Transverse colon (tissue), 4 donors: ENCODE data around the gene SNRPA1. TPM values are rescaled to one million over a fixed set of nuclear protein-coding genes. Genes with fewer than 3 reads are reported as not detected.

Experiments used
- DNase-seq: peaks from one replicate; pipeline ENCODE4 v3.0.0-alpha.2; 2019
- H3K27ac ChIP-seq, 4 donors: fragments of 200-600 bp; sonication (generic); 2 replicates each; pipeline ENCODE4 v1.5.1; 2016 to 2018; ENCODE audit warnings: inconsistent platforms in 4 of 4
- H3K27me3 ChIP-seq: fragments of 200-600 bp; sonication (generic); 2 replicates; pipeline ENCODE4 v1.5.1; 2017; ENCODE audit warnings: inconsistent platforms
- H3K36me3 ChIP-seq, 4 donors: fragments of 200-600 bp; sonication (generic); 2 replicates each; pipeline ENCODE4 v1.5.1; 2017 to 2019; ENCODE audit warnings: inconsistent platforms in 4 of 4
- H3K4me1 ChIP-seq, 4 donors: fragments of 200-600 bp; sonication (generic); 2 replicates each; pipeline ENCODE4 v1.5.1; 2017 to 2020; ENCODE audit warnings: inconsistent platforms in 4 of 4
- H3K4me3 ChIP-seq, 4 donors: fragments of 200-600 bp; sonication (generic); 1 replicate in 1 of 4; 2 replicates in 3 of 4; pipeline versions ENCODE4 v1.5.1 to v1.6.1; 2017 to 2019; ENCODE audit warnings: inconsistent platforms in 4 of 4
- H3K9me3 ChIP-seq, 2 donors: fragments of 200-600 bp; sonication (generic); 2 replicates each; pipeline ENCODE4 v1.5.1; 2017 to 2019; ENCODE audit warnings: inconsistent platforms in 2 of 2
- EP300 ChIP-seq: sonication (generic); formaldehyde crosslinking; IDR thresholded peaks from one replicate; pipeline ENCODE4 v1.6.1; 2017; ENCODE audit warnings: antibody characterized with exemption, low read depth
- POLR2A ChIP-seq: fragments of 450-650 bp; IDR thresholded peaks from one replicate; pipeline ENCODE4 v1.6.1; 2016; ENCODE audit warnings: antibody characterized with exemption, mild to moderate bottlenecking, moderate library complexity
- POLR2AphosphoS5 ChIP-seq, 3 donors: sonication (generic); formaldehyde crosslinking; IDR thresholded peaks; one replicate each; pipeline ENCODE4 v1.6.1; 2016; ENCODE audit warnings: antibody characterized with exemption in 3 of 3
- WGBS, 2 donors: methylation state at CpG; one replicate each; pipeline ENCODE4 v1.1.5; 2018; ENCODE audit warnings: low coverage in 1 of 2; 5-methylcytosine and 5-hydroxymethylcytosine counted together
- in situ Hi-C, 4 donors: fragments of 200-750 bp; cut with MboI; loops; one replicate each; pipeline versions ENCODE4 v1.15.0 to v1.15.1; 2017; ENCODE audit warnings: low sequenced_read_pairs in 3 of 4, low pct_ligation_motif_present in 1 of 4, low pct_unique_long_range_greater_than_20kb in 1 of 4
- intact Hi-C: fragments of 100-400 bp; cut with DNase I; formaldehyde crosslinking; loops from one replicate; pipeline ENCODE4 v1.15.1; 2023; ENCODE audit warnings: low total_unique reads
- total RNA-seq, 4 donors: library from RNA; depleted of rRNA; stranded (reverse); fragments of >200 nt; gene quantifications; one replicate each; pipeline ENCODE4 v1.1.0, GENCODE V29; 2016
- TF ChIP-seq, protein P1 (sequence below), 5 experiments: fragments of 200-600 bp in 3 of 5; fragments of 450-650 bp in 2 of 5; sonication (generic) in 3 of 5; IDR thresholded peaks; 1 replicate in 2 of 5; 2 replicates in 3 of 5; pipeline ENCODE4 v1.5.1; 2016 to 2017; ENCODE audit warnings: antibody characterized with exemption in 5 of 5, inconsistent platforms in 3 of 5, mild to moderate bottlenecking in 2 of 5, moderate library complexity in 1 of 5

SNRPA1 gene
- total RNA-seq, 4 donors from 2014 or later = 7.8 to 54.0 (median 25.8) TPM

GRCh38 chr15:101233651-101234280, 61.3 kb downstream of the SNRPA1 start:
- intact Hi-C loops = no loop called here
- 88 to 97% methylated on average over 5 of the region's 5 CpGs for WGBS, 2 donors
- Histone ChIP-seq H3K36me3 (peaks cover 0 to 12% (median 6%) of the 10 kb centered on the region in 4 donors), H3K4me3 (no peak overlapping the region), H3K4me1 (peaks cover 0 to 10% (median 0%) of the 10 kb centered on the region in 4 donors), H3K27me3 (no peaks in the 10 kb centered on the region), H3K9me3 (peaks cover 0 to 5% of the 10 kb centered on the region in 2 donors), H3K27ac (no peak overlapping the region)
- in situ Hi-C loops = no loop called here
- DNase-seq = no peak
- TF ChIP-seq EP300 (no peak), POLR2AphosphoS5 (IDR thresholded peaks at IDR 0.05) (no peak)

DNA sequence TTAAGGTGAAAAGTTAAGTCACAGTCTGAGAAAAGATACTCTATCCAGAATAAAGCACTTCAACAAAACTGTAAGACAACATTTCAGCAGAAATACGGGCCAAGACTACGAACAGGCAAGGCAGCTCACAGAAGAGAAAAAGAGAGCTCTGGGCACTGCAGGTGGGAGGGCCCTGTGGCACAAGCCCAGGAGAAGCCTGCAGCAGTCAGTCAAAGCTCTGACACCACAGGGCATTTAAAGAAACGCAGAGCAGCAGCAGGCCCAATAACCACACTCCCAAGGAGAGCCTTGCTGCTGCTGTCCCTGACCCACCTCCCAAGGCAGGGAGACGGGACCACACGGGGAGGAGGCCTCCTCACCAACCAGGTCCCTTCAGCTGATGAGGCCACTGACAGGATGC, 62.4 kb downstream of the SNRPA1 start:
- no peak overlapping the region for H3K27ac ChIP-seq
- peaks cover 8 to 11% of the 10 kb centered on the region in 2 donors for H3K9me3 ChIP-seq
- in situ Hi-C loops = no loop called here
- WGBS, 2 donors = 63 to 73% methylated on average over 2 to 5 of the region's 5 CpGs
- TF ChIP-seq POLR2A (no peak), EP300 (no peak)
- TF ChIP-seq, protein P1, sequence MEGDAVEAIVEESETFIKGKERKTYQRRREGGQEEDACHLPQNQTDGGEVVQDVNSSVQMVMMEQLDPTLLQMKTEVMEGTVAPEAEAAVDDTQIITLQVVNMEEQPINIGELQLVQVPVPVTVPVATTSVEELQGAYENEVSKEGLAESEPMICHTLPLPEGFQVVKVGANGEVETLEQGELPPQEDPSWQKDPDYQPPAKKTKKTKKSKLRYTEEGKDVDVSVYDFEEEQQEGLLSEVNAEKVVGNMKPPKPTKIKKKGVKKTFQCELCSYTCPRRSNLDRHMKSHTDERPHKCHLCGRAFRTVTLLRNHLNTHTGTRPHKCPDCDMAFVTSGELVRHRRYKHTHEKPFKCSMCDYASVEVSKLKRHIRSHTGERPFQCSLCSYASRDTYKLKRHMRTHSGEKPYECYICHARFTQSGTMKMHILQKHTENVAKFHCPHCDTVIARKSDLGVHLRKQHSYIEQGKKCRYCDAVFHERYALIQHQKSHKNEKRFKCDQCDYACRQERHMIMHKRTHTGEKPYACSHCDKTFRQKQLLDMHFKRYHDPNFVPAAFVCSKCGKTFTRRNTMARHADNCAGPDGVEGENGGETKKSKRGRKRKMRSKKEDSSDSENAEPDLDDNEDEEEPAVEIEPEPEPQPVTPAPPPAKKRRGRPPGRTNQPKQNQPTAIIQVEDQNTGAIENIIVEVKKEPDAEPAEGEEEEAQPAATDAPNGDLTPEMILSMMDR (IDR thresholded peaks at IDR 0.05) = no peak
- no peak for DNase-seq
- intact Hi-C loops = no loop called here
- peaks cover 0 to 5% (median 0%) of the 10 kb centered on the region in 4 donors for H3K4me1 ChIP-seq
- no peak overlapping the region for H3K4me3 ChIP-seq
- peaks cover 0 to 12% (median 6%) of the 10 kb centered on the region in 4 donors for H3K36me3 ChIP-seq
- H3K27me3 ChIP-seq = no peaks in the 10 kb centered on the region

Other genes with a start within 250 kb of the SNRPA1 start
- 10 to 100 TPM in 2 of 4 donors, 1 to 10 TPM in 2; 4.0 to 33.7 (median 11.8) TPM for gene CHSY1, start 43.2 kb downstream of the SNRPA1 start, total RNA-seq
- 100 to 1,000 TPM in 3 of 4 donors, 10 to 100 TPM in 1; 24.9 to 128 (median 120) TPM for gene SELENOS, start 17.8 kb downstream of the SNRPA1 start, total RNA-seq
- 100 to 1,000 TPM in 1 of 4 donors, 10 to 100 TPM in 3; 20.3 to 119 (median 49.7) TPM for gene PCSK6, start 194.5 kb upstream of the SNRPA1 start, total RNA-seq